NT2/D1 (cell line): ENCODE results near the gene PHLPP1.

ENCODE experiments used
- DNase-seq: peaks from one replicate; pipeline ENCODE4 v3.0.0-alpha.2; 2011; ENCODE audit warnings: low read depth, low spot score
- H3K27me3 ChIP-seq: 2 replicates; pipeline ENCODE4 v1.6.0; 2011; ENCODE audit warnings: mild to moderate bottlenecking; ENCODE audit not compliant: insufficient read length, insufficient read depth
- H3K36me3 ChIP-seq: 2 replicates; pipeline ENCODE4 v1.6.1; 2011; ENCODE audit warnings: mild to moderate bottlenecking, low read length, mixed read lengths; ENCODE audit not compliant: insufficient read depth, insufficient read length
- H3K4me1 ChIP-seq: 2 replicates; pipeline ENCODE4 v1.5.1; 2011; ENCODE audit not compliant: insufficient read depth, insufficient read length
- H3K4me3 ChIP-seq: 2 replicates; pipeline ENCODE4 v1.5.1; 2011; ENCODE audit warnings: low read depth; ENCODE audit not compliant: insufficient read length
- H3K9ac ChIP-seq: 2 replicates; pipeline ENCODE4 v1.6.0; 2011; ENCODE audit warnings: low read depth; ENCODE audit not compliant: insufficient read length
- H3K9me3 ChIP-seq: 2 replicates; pipeline ENCODE4 v1.5.1; 2011; ENCODE audit warnings: mild to moderate bottlenecking, low read length; ENCODE audit not compliant: insufficient read depth
- SUZ12 ChIP-seq: IDR thresholded peaks from 2 replicates; pipeline ENCODE4 v1.6.1; 2011; ENCODE audit not compliant: insufficient read length, insufficient read depth; ENCODE audit errors: extremely low read depth
- YY1 ChIP-seq: IDR thresholded peaks from 2 replicates; pipeline ENCODE4 v1.6.1; 2011; ENCODE audit not compliant: insufficient read length, insufficient read depth
- ZNF274 ChIP-seq: IDR thresholded peaks from 2 replicates; pipeline ENCODE4 v1.6.1; 2011; ENCODE audit warnings: mild to moderate bottlenecking, low read depth, low read length

PHLPP1 gene

GRCh38 chr18:62745089-62745751 is 29.9 kb downstream of the PHLPP1 start:
- H3K4me3 ChIP-seq = no peak overlapping the region
- no peaks in the 10 kb centered on the region for H3K36me3 ChIP-seq
- no peak overlapping the region for H3K9ac ChIP-seq
- no peaks in the 10 kb centered on the region for H3K27me3 ChIP-seq
- TF ChIP-seq ZNF274 (no peak), SUZ12 (no peak), YY1 (no peak)
- H3K9me3 ChIP-seq = no peaks in the 10 kb centered on the region
- no peak for DNase-seq
- H3K4me1 ChIP-seq = no peaks in the 10 kb centered on the region

DNA sequence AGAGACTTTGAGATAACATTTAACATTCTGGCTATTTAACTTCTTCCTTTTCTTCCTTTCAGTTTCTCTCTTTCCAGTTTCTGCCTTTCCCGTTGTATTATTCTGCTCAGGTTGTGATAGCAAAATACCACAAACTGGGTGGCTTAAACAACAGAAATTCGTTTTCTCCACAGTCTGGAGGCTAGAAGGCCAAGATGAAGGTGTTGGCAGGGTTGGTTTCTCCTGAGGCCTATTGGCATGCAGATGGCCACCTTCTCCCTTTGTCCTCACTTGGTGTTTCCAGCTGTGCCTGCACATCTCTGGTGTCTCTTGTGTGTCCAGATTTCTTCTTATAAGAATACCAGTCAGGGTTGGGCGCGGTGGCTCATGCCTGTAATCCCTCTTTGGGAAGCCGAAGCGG is 34.0 kb downstream of the PHLPP1 start:
- no peak overlapping the region for H3K4me3 ChIP-seq
- H3K27me3 ChIP-seq = no peaks in the 10 kb centered on the region
- no peak for DNase-seq
- no peaks in the 10 kb centered on the region for H3K9me3 ChIP-seq
- H3K4me1 ChIP-seq = no peaks in the 10 kb centered on the region
- TF ChIP-seq ZNF274 (no peak), YY1 (no peak), SUZ12 (no peak)
- no peaks in the 10 kb centered on the region for H3K36me3 ChIP-seq
- H3K9ac ChIP-seq = no peak overlapping the region

- TF ChIP-seq ZNF274 (no peak), SUZ12 (no peak), YY1 (no peak)
- peak; percentile 84 for DNase-seq
- H3K9me3 ChIP-seq = 0 out of 2 replicates have a peak, but pooled peaks cover 7% of the 10 kb centered on the region
- H3K9ac ChIP-seq = no peak overlapping the region
- H3K4me1 ChIP-seq = no peaks in the 10 kb centered on the region
- H3K36me3 ChIP-seq = no peaks in the 10 kb centered on the region
- no peak overlapping the region for H3K4me3 ChIP-seq
- H3K27me3 ChIP-seq = no peaks in the 10 kb centered on the region
Measured at GRCh38 chr18:62751341-62751821, 36.0 kb downstream of the PHLPP1 start.

GRCh38 chr18:62751977-62752376 is 36.6 kb downstream of the PHLPP1 start:
- Histone ChIP-seq H3K27me3 (no peaks in the 10 kb centered on the region), H3K9ac (no peak overlapping the region), H3K4me1 (no peaks in the 10 kb centered on the region), H3K9me3 (0 out of 2 replicates have a peak, but pooled peaks cover 7% of the 10 kb centered on the region), H3K4me3 (no peak overlapping the region), H3K36me3 (no peaks in the 10 kb centered on the region)
- TF ChIP-seq ZNF274 = no peak
- TF ChIP-seq YY1 = no peak
- TF ChIP-seq SUZ12 = no peak
- no peak for DNase-seq

DNA sequence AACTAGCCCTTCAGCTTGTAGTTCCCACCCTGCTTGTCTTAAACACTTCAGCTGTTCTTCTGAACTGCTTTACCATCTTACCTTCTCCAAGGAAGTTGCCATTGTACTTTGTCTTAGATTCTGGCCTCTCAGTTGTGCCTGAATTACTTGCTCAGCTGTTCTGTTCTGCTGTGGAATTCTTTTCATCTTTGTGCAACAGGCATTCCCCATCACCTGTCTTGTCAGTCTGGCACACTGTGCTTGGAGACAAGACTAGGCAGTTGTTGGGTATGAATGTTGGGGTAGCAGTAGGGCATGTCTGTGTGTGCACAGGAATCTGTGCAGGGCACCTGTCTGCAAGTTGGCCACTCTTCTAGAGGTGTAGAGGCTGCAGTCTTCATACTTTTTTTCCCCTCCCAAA is 38.7 kb downstream of the PHLPP1 start:
- H3K4me3 ChIP-seq = no peak overlapping the region
- 0 out of 2 replicates have a peak, but pooled peaks cover 7% of the 10 kb centered on the region for H3K9me3 ChIP-seq
- no peak for DNase-seq
- no peak for TF ChIP-seq ZNF274
- no peak for TF ChIP-seq YY1
- no peak for TF ChIP-seq SUZ12
- H3K36me3 ChIP-seq = no peaks in the 10 kb centered on the region
- no peaks in the 10 kb centered on the region for H3K4me1 ChIP-seq
- no peaks in the 10 kb centered on the region for H3K27me3 ChIP-seq
- no peak overlapping the region for H3K9ac ChIP-seq

GRCh38 chr18:62755454-62755853 is 40.1 kb downstream of the PHLPP1 start:
- H3K27me3 ChIP-seq = no peaks in the 10 kb centered on the region
- no peak for DNase-seq
- 0 out of 2 replicates have a peak, but pooled peaks cover 7% of the 10 kb centered on the region for H3K9me3 ChIP-seq
- no peaks in the 10 kb centered on the region for H3K36me3 ChIP-seq
- no peaks in the 10 kb centered on the region for H3K4me1 ChIP-seq
- no peak overlapping the region for H3K9ac ChIP-seq
- no peak overlapping the region for H3K4me3 ChIP-seq
- TF ChIP-seq SUZ12 (no peak), YY1 (no peak), ZNF274 (no peak)

- no peaks in the 10 kb centered on the region for H3K36me3 ChIP-seq
- H3K4me1 ChIP-seq = no peaks in the 10 kb centered on the region
- TF ChIP-seq SUZ12 (no peak), ZNF274 (no peak), YY1 (no peak)
- no peak for DNase-seq
- H3K27me3 ChIP-seq = no peaks in the 10 kb centered on the region
- H3K9me3 ChIP-seq = 0 out of 2 replicates have a peak, but pooled peaks cover 7% of the 10 kb centered on the region
- H3K9ac ChIP-seq = no peak overlapping the region
- H3K4me3 ChIP-seq = no peak overlapping the region
Measured at GRCh38 chr18:62755946-62756345, 40.6 kb downstream of the PHLPP1 start.
